OCI-LY7 (cell line): Measurements from ENCODE around the gene C17orf67. TPM values are rescaled to one million over a fixed set of nuclear protein-coding genes. Genes with fewer than 3 reads are reported as not detected.

Source experiments
- BruUV-seq: library from RNA; stranded (reverse); fragments of 400-500 nt; replicated peaks from 2 replicates; lab custom pipeline; 2021; lab: Mats Ljungman, UMichigan
- CTCF ChIA-PET: fragments of 300-600 bp; sonication (Branson Sonifier 250); formaldehyde crosslinking; loops from one replicate; lab custom pipeline; 2022; ENCODE audit warnings: antibody characterized with exemption; ENCODE audit not compliant: unreplicated experiment; lab: Charles Lee
- POLR2A ChIA-PET: fragments of 300-600 bp; sonication (Branson Sonifier 250); formaldehyde crosslinking; loops from one replicate; lab custom pipeline; 2022; ENCODE audit warnings: antibody characterized with exemption; lab: Charles Lee
- DNase-seq: peaks from one replicate; pipeline ENCODE4 v3.0.0-alpha.2; 2015; ENCODE audit warnings: low spot score
- H2AFZ ChIP-seq: fragments of 200-600 bp; sonication (generic), shearing (Covaris generic); 2 replicates; pipeline ENCODE4 v1.6.1; 2014; ENCODE audit warnings: mild to moderate bottlenecking, antibody characterized with exemption, low read length, moderate library complexity
- H3K27ac ChIP-seq: fragments of 200-600 bp; sonication (generic); 2 replicates; pipeline ENCODE4 v1.5.1; 2014; ENCODE audit warnings: mixed run types, low read depth, mild to moderate bottlenecking, moderate library complexity, low read length, inconsistent platforms; ENCODE audit not compliant: poor library complexity, severe bottlenecking
- H3K36me3 ChIP-seq: fragments of 200-600 bp; sonication (generic); 2 replicates; pipeline ENCODE4 v1.6.1; 2014; ENCODE audit warnings: mild to moderate bottlenecking, antibody characterized with exemption, low read length, moderate library complexity, mixed read lengths; ENCODE audit not compliant: insufficient read depth
- H3K4me1 ChIP-seq: fragments of 200-600 bp; sonication (generic); 2 replicates; pipeline ENCODE4 v1.5.1; 2014; ENCODE audit warnings: mild to moderate bottlenecking, low read length; ENCODE audit not compliant: insufficient read depth, poor library complexity, severe bottlenecking
- H3K4me2 ChIP-seq: fragments of 200-600 bp; sonication (generic); 2 replicates; pipeline ENCODE4 v1.6.1; 2014; ENCODE audit warnings: mild to moderate bottlenecking, low read length
- H3K4me3 ChIP-seq: fragments of 200-600 bp; sonication (generic); 2 replicates; pipeline ENCODE4 v1.5.1; 2014; ENCODE audit warnings: mild to moderate bottlenecking, low read depth, low read length; ENCODE audit not compliant: poor library complexity, severe bottlenecking
- H3K79me2 ChIP-seq: fragments of 200-600 bp; sonication (generic); 2 replicates; pipeline ENCODE4 v1.6.1; 2016; ENCODE audit warnings: low read depth, mild to moderate bottlenecking, low read length, moderate library complexity, mixed read lengths; ENCODE audit not compliant: insufficient read depth
- H3K9me2 ChIP-seq: fragments of 200-600 bp; sonication (generic); 2 replicates; pipeline ENCODE4 v1.6.1; 2016; ENCODE audit warnings: mild to moderate bottlenecking, low read length, mixed read lengths; ENCODE audit not compliant: insufficient read depth
- H3K9me3 ChIP-seq: fragments of 200-600 bp; sonication (generic); 2 replicates; pipeline ENCODE4 v1.6.1; 2014; ENCODE audit warnings: mild to moderate bottlenecking, mixed run types, low read length, mixed read lengths
- H4K20me1 ChIP-seq: fragments of 200-600 bp; sonication (generic); 2 replicates; pipeline ENCODE4 v1.6.1; 2014; ENCODE audit warnings: mild to moderate bottlenecking, antibody characterized with exemption, low read length, moderate library complexity, mixed read lengths; ENCODE audit not compliant: insufficient read depth
- CTCF ChIP-seq: fragments of 200-600 bp; sonication (generic); conservative IDR thresholded peaks from 2 replicates; pipeline ENCODE4 v1.5.1; 2014; ENCODE audit warnings: mild to moderate bottlenecking, antibody characterized with exemption, low read length, moderate library complexity, mixed read lengths
- EZH2phosphoT487 ChIP-seq: fragments of 200-600 bp; sonication (generic); IDR thresholded peaks from 2 replicates; pipeline ENCODE4 v1.6.1; 2018; ENCODE audit warnings: low read depth, borderline replicate concordance, mild to moderate bottlenecking, mixed run types, antibody characterized with exemption, low read length, moderate library complexity, mixed read lengths
- intact Hi-C: fragments of 100-400 bp; cut with micrococcal nuclease; formaldehyde crosslinking; loops from one replicate; pipeline ENCODE4 v1.10.0; 2022; ENCODE audit not compliant: unreplicated experiment
- total RNA-seq, 2 experiments: library from RNA; depleted of rRNA in 1 of 2; stranded (reverse); fragments of >200 nt in 1 of 2; shearing (Covaris generic) in 1 of 2; gene quantifications; 2 replicates each; pipeline ENCODE4 v1.2.3, GENCODE V29; 2014 to 2022

The C17orf67 gene
- total RNA-seq, 2 experiments from 2014 or later, result 5.2 to 5.4 TPM

- H3K79me2 ChIP-seq, result no peaks in the 10 kb centered on the region
- no peaks in the 10 kb centered on the region for H3K9me2 ChIP-seq
- no TSS peak for BruUV-seq
- no peak overlapping the region for H3K4me2 ChIP-seq
- H3K36me3 ChIP-seq, result no peaks in the 10 kb centered on the region
- H3K9me3 ChIP-seq, result no peaks in the 10 kb centered on the region
- H2AFZ ChIP-seq, result no peak overlapping the region
- no peaks in the 10 kb centered on the region for H4K20me1 ChIP-seq
- POLR2A ChIA-PET, result no interaction called here
- H3K4me1 ChIP-seq, result no peaks in the 10 kb centered on the region
- TF ChIP-seq CTCF (no peak), EZH2phosphoT487 (no peak)
- no peak for DNase-seq
- CTCF ChIA-PET, result no interaction called here
- H3K27ac ChIP-seq, result no peak overlapping the region
- H3K4me3 ChIP-seq, result no peak overlapping the region
- intact Hi-C loops, result no loop called here
These were observed 68.3 kb downstream of the C17orf67 start for GRCh38 chr17:56765449-56765848.

GRCh38 chr17:56762988-56763387 is 70.7 kb downstream of the C17orf67 start:
- Histone ChIP-seq H3K9me2 (no peaks in the 10 kb centered on the region), H3K4me3 (no peak overlapping the region), H4K20me1 (no peaks in the 10 kb centered on the region), H3K27ac (no peak overlapping the region), H3K4me1 (no peaks in the 10 kb centered on the region), H3K79me2 (no peaks in the 10 kb centered on the region), H3K9me3 (no peaks in the 10 kb centered on the region), H3K36me3 (no peaks in the 10 kb centered on the region), H3K4me2 (no peak overlapping the region), H2AFZ (no peak overlapping the region)
- no peak for TF ChIP-seq EZH2phosphoT487
- no peak for TF ChIP-seq CTCF
- intact Hi-C loops, result no loop called here
- ChIA-PET CTCF (no interaction called here), POLR2A (no interaction called here)
- no TSS peak for BruUV-seq
- no peak for DNase-seq

GRCh38 chr17:56762144-56762543 is 71.6 kb downstream of the C17orf67 start:
- Histone ChIP-seq H3K4me2 (no peak overlapping the region), H3K9me2 (no peaks in the 10 kb centered on the region), H4K20me1 (no peaks in the 10 kb centered on the region), H3K4me1 (no peaks in the 10 kb centered on the region), H2AFZ (no peak overlapping the region), H3K27ac (no peak overlapping the region), H3K36me3 (no peaks in the 10 kb centered on the region), H3K79me2 (no peaks in the 10 kb centered on the region), H3K9me3 (no peaks in the 10 kb centered on the region), H3K4me3 (no peak overlapping the region)
- TF ChIP-seq CTCF, result no peak
- no peak for TF ChIP-seq EZH2phosphoT487
- ChIA-PET CTCF (no interaction called here), POLR2A (no interaction called here)
- intact Hi-C loops, result no loop called here
- no TSS peak for BruUV-seq
- no peak for DNase-seq
